SK-N-SH (cell line): ENCODE results near the gene RASGRF1. TPM values are rescaled to one million over a fixed set of nuclear protein-coding genes. Genes with fewer than 3 reads are reported as not detected.

Experiments used
- CTCF ChIA-PET: fragments of 300-600, 350-600 bp; formaldehyde crosslinking; extraction: SDS; loops from one replicate; lab custom pipeline; 2021; lab: Yijun Ruan, JAX
- POLR2A ChIA-PET: fragments of 350-600 bp; sonication (Branson Sonifier 250); formaldehyde crosslinking; extraction: SDS; loops from one replicate; lab custom pipeline; 2020; ENCODE audit warnings: antibody characterized with exemption, inconsistent platforms; lab: Yijun Ruan, JAX
- DNase-seq: peaks from one replicate; pipeline ENCODE4 v3.0.0; 2012
- H2AFZ ChIP-seq: fragments of 200-600 bp; sonication (generic); 2 replicates; pipeline ENCODE4 v1.8.1; 2016; ENCODE audit warnings: antibody characterized with exemption, mild to moderate bottlenecking, low read depth
- H3F3A ChIP-seq: fragments of 200-600 bp; sonication (generic); replicated peaks from 2 replicates; pipeline ENCODE3; 2016; ENCODE audit warnings: antibody characterized with exemption, mild to moderate bottlenecking; ENCODE audit not compliant: insufficient read depth
- H3K27ac ChIP-seq, 2 experiments: fragments of 200-500 bp in 1 of 2; fragments of 200-600 bp in 1 of 2; sonication (Bioruptor generic) in 1 of 2; sonication (generic), shearing (Covaris generic) in 1 of 2; 2 replicates each; pipeline versions ENCODE4 v1.5.1 to v1.6.1; 2014 to 2016; ENCODE audit warnings: low read depth in 2 of 2, inconsistent platforms in 1 of 2, low read length in 1 of 2, mild to moderate bottlenecking in 1 of 2, mixed read lengths in 1 of 2
- H3K27me3 ChIP-seq: fragments of 200-600 bp; sonication (generic), shearing (Covaris generic); 2 replicates; pipeline ENCODE4 v1.6.1; 2016; ENCODE audit warnings: mixed run types; ENCODE audit not compliant: insufficient read depth
- H3K36me3 ChIP-seq, 2 experiments: fragments of 200-500 bp in 1 of 2; fragments of 200-600 bp in 1 of 2; sonication (Bioruptor generic) in 1 of 2; sonication (generic) in 1 of 2; replicated peaks in 1 of 2; 2 replicates each; pipeline versions ENCODE3 to v1.5.1; 2014 to 2016; ENCODE audit warnings: low read length in 1 of 2, mild to moderate bottlenecking in 1 of 2; ENCODE audit not compliant: insufficient read depth in 2 of 2, control insufficient read depth in 1 of 2
- H3K4me1 ChIP-seq, 2 experiments: fragments of 200-500 bp in 1 of 2; fragments of 200-600 bp in 1 of 2; sonication (Bioruptor generic) in 1 of 2; sonication (generic), shearing (Covaris generic) in 1 of 2; 2 replicates each; pipeline versions ENCODE4 v1.5.1 to v1.6.1; 2014 to 2016; ENCODE audit warnings: low read depth in 1 of 2, low read length in 1 of 2, mixed run types in 1 of 2; ENCODE audit not compliant: insufficient read depth in 2 of 2, control insufficient read depth in 1 of 2
- H3K4me2 ChIP-seq: fragments of 200-600 bp; sonication (generic), shearing (Covaris generic); 2 replicates; pipeline ENCODE4 v1.6.1; 2017; ENCODE audit warnings: mixed run types
- H3K4me3 ChIP-seq, 2 experiments: fragments of 200-500 bp in 1 of 2; fragments of 200-600 bp in 1 of 2; sonication (Bioruptor generic) in 1 of 2; sonication (generic), shearing (Covaris generic) in 1 of 2; 2 replicates each; pipeline versions ENCODE4 v1.5.1 to v1.8.1; 2014 to 2016; ENCODE audit warnings: low read depth in 2 of 2, inconsistent platforms in 1 of 2, low read length in 1 of 2, mild to moderate bottlenecking in 1 of 2, mixed read lengths in 1 of 2, moderate library complexity in 1 of 2
- H3K79me2 ChIP-seq: fragments of 200-600 bp; sonication (generic); 2 replicates; pipeline ENCODE4 v1.8.1; 2017; ENCODE audit warnings: mild to moderate bottlenecking; ENCODE audit not compliant: insufficient read depth
- H3K9ac ChIP-seq: fragments of 200-600 bp; sonication (generic); 2 replicates; pipeline ENCODE4 v1.6.1; 2017; ENCODE audit warnings: mixed run types
- H3K9me2 ChIP-seq: fragments of 200-600 bp; sonication (generic); 2 replicates; pipeline ENCODE4 v1.6.1; 2017; ENCODE audit warnings: mixed run types
- H3K9me3 ChIP-seq: fragments of 200-600 bp; sonication (generic); 2 replicates; pipeline ENCODE4 v1.6.1; 2017; ENCODE audit warnings: mixed run types, mild to moderate bottlenecking, moderate library complexity
- H4K20me1 ChIP-seq: fragments of 200-600 bp; sonication (generic); 2 replicates; pipeline ENCODE4 v1.6.1; 2017; ENCODE audit warnings: mild to moderate bottlenecking, mixed run types; ENCODE audit not compliant: insufficient read depth
- CTCF ChIP-seq: fragments of 200-600 bp; sonication (generic); IDR thresholded peaks from 2 replicates; pipeline ENCODE4 v1.6.1; 2017; ENCODE audit warnings: antibody characterized with exemption, mild to moderate bottlenecking, moderate library complexity
- EZH2phosphoT487 ChIP-seq: fragments of 200-600 bp; sonication (generic); IDR thresholded peaks from 2 replicates; pipeline ENCODE4 v1.6.1; 2017; ENCODE audit warnings: low read depth, mixed run types, mild to moderate bottlenecking, antibody characterized with exemption, moderate library complexity, borderline replicate concordance
- FOSL2 ChIP-seq: IDR thresholded peaks from 2 replicates; pipeline ENCODE4 v1.4.0; 2012; ENCODE audit warnings: low read depth, mild to moderate bottlenecking, moderate library complexity, borderline replicate concordance
- FOXM1 ChIP-seq: IDR thresholded peaks from 2 replicates; pipeline ENCODE4 v1.4.0; 2012; ENCODE audit warnings: low read depth, mild to moderate bottlenecking
- GATA2 ChIP-seq: sonication (generic); formaldehyde crosslinking; IDR thresholded peaks from 2 replicates; pipeline ENCODE4 v1.5.0; 2020; ENCODE audit warnings: mild to moderate bottlenecking, missing genetic modification reagents
- MEF2A ChIP-seq: IDR thresholded peaks from 2 replicates; pipeline ENCODE4 v1.4.0; 2012; ENCODE audit warnings: low read depth, borderline replicate concordance
- MXI1 ChIP-seq: IDR thresholded peaks from 2 replicates; pipeline ENCODE4 v1.6.1; 2012; ENCODE audit warnings: mild to moderate bottlenecking, low read depth, low read length, improper control_type of control experiment
- NFIC ChIP-seq: IDR thresholded peaks from 2 replicates; pipeline ENCODE4 v1.4.0; 2012; ENCODE audit warnings: borderline replicate concordance
- NRF1 ChIP-seq: IDR thresholded peaks from 2 replicates; pipeline ENCODE4 v1.6.1; 2012; ENCODE audit warnings: low read depth, mild to moderate bottlenecking, low read length
- POLR2AphosphoS5 ChIP-seq: IDR thresholded peaks from 2 replicates; pipeline ENCODE4 v1.6.1; 2012; ENCODE audit warnings: low read depth, low read length
- REST ChIP-seq: IDR thresholded peaks from 2 replicates; pipeline ENCODE4 v1.6.1; 2012; ENCODE audit warnings: mild to moderate bottlenecking, low read depth, low read length, moderate library complexity
- RFX5 ChIP-seq: IDR thresholded peaks from 2 replicates; pipeline ENCODE4 v1.6.1; 2012; ENCODE audit warnings: mild to moderate bottlenecking, improper control_type of control experiment, low read length
- RXRA ChIP-seq: IDR thresholded peaks from 2 replicates; pipeline ENCODE4 v1.4.0; 2012; ENCODE audit warnings: low read depth, mild to moderate bottlenecking, borderline replicate concordance
- SIN3A ChIP-seq: IDR thresholded peaks from 2 replicates; pipeline ENCODE4 v1.6.1; 2012; ENCODE audit warnings: low read depth, mild to moderate bottlenecking, low read length, moderate library complexity, borderline replicate concordance
- SMC3 ChIP-seq: IDR thresholded peaks from 2 replicates; pipeline ENCODE4 v1.6.1; 2012; ENCODE audit warnings: low read depth, low read length, improper control_type of control experiment
- TAF1 ChIP-seq: IDR thresholded peaks from 2 replicates; pipeline ENCODE4 v1.6.1; 2012; ENCODE audit warnings: low read depth, mild to moderate bottlenecking, low read length, moderate library complexity, borderline replicate concordance
- TCF12 ChIP-seq: IDR thresholded peaks from 2 replicates; pipeline ENCODE4 v1.4.0; 2012
- TEAD4 ChIP-seq: IDR thresholded peaks from 2 replicates; pipeline ENCODE4 v1.4.0; 2012; ENCODE audit warnings: mild to moderate bottlenecking, borderline replicate concordance; ENCODE audit not compliant: insufficient read depth
- ZBTB33 ChIP-seq: IDR thresholded peaks from 2 replicates; pipeline ENCODE4 v1.4.0; 2012; ENCODE audit warnings: low read depth, borderline replicate concordance
- WGBS: methylation state at CpG from one replicate; pipeline ENCODE4 v1.1.6; 2017; ENCODE audit warnings: low lambda C conversion rate; 5-methylcytosine and 5-hydroxymethylcytosine counted together
- polyA plus RNA-seq, 3 experiments: library from polyadenylated mRNA; depleted of rRNA; stranded (reverse); fragments of >200 nt; gene quantifications; 2 replicates each; pipeline ENCODE4 v1.2.3, GENCODE V29; 2012
- TF ChIP-seq, protein P1 (sequence below): fragments of 150-350 bp; IDR thresholded peaks from 2 replicates; pipeline ENCODE4 v1.6.1; 2017; ENCODE audit warnings: antibody characterized with exemption, low read length, low read depth, borderline replicate concordance
- TF ChIP-seq, protein P2 (sequence below): IDR thresholded peaks from 2 replicates; pipeline ENCODE4; 2012

The RASGRF1 gene
- polyA plus RNA-seq, 1 of the 3 experiments (the other 2 are of a cell fraction): 0.10 TPM

GRCh38 chr15:79016527-79017170 lies 73.9 kb downstream of the RASGRF1 start (continued):
- TF ChIP-seq, protein P1, sequence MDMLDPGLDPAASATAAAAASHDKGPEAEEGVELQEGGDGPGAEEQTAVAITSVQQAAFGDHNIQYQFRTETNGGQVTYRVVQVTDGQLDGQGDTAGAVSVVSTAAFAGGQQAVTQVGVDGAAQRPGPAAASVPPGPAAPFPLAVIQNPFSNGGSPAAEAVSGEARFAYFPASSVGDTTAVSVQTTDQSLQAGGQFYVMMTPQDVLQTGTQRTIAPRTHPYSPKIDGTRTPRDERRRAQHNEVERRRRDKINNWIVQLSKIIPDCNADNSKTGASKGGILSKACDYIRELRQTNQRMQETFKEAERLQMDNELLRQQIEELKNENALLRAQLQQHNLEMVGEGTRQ: no peak
- no peak for TF ChIP-seq SMC3
- TF ChIP-seq EZH2phosphoT487: no peak
- TF ChIP-seq, protein P2, sequence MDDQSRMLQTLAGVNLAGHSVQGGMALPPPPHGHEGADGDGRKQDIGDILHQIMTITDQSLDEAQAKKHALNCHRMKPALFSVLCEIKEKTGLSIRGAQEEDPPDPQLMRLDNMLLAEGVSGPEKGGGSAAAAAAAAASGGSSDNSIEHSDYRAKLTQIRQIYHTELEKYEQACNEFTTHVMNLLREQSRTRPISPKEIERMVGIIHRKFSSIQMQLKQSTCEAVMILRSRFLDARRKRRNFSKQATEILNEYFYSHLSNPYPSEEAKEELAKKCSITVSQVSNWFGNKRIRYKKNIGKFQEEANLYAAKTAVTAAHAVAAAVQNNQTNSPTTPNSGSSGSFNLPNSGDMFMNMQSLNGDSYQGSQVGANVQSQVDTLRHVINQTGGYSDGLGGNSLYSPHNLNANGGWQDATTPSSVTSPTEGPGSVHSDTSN: no peak
- TF ChIP-seq SIN3A: no peak

- no peaks in the 10 kb centered on the region for H3K9me2 ChIP-seq
- no peak overlapping the region for H3K27ac ChIP-seq
- H2AFZ ChIP-seq: no peak overlapping the region
- no peak overlapping the region for H3K4me2 ChIP-seq
- H3K9ac ChIP-seq: no peak overlapping the region
- H3K4me1 ChIP-seq: no peaks in the 10 kb centered on the region
- no peak overlapping the region for H3K4me3 ChIP-seq
- no peak for TF ChIP-seq FOSL2
- no peak for TF ChIP-seq NFIC
- TF ChIP-seq MXI1: no peak
- TF ChIP-seq MEF2A: no peak
- TF ChIP-seq ZBTB33: no peak
- no peak for TF ChIP-seq FOXM1
- TF ChIP-seq TEAD4: no peak
- no peak for TF ChIP-seq RXRA
- TF ChIP-seq TCF12: no peak
- TF ChIP-seq CTCF: no peak
- TF ChIP-seq RFX5: no peak
- TF ChIP-seq REST: no peak
- TF ChIP-seq GATA2 (CRISPR knock-in tag): no peak
- TF ChIP-seq TAF1: no peak
- TF ChIP-seq NRF1: no peak
- no peak for TF ChIP-seq EZH2phosphoT487
- TF ChIP-seq POLR2AphosphoS5: no peak
- H3K9me3 ChIP-seq: no peaks in the 10 kb centered on the region
- 88% methylated on average over 3 of the region's 3 CpGs for WGBS
- POLR2A ChIA-PET: no interaction called here
- H3K27me3 ChIP-seq: peaks cover 11% of the 10 kb centered on the region
- no peaks in the 10 kb centered on the region for H4K20me1 ChIP-seq
- H3K36me3 ChIP-seq: no peaks in the 10 kb centered on the region
- H3K79me2 ChIP-seq: no peaks in the 10 kb centered on the region
- no peak for DNase-seq
- H3F3A ChIP-seq: no peaks in the 10 kb centered on the region
- CTCF ChIA-PET: interaction anchor here (0.9 to 1.6 kb wide), 4 partner anchors 13 to 169 kb away, joined by 3 to 7 read pairs (median 5); no protein-coding TSS in a partner anchor
Measured at GRCh38 chr15:79015416-79015815, 75.2 kb downstream of the RASGRF1 start.
